Hematopoietic multipotent progenitor cell (in vitro differentiated cells): ENCODE measurements around the gene GPX5. TPM values are rescaled to one million over a fixed set of nuclear protein-coding genes. Genes with fewer than 3 reads are reported as not detected.

Experiments
- DNase-seq, 3 donors: peaks; one replicate each; pipeline ENCODE4 v3.0.0-alpha.2; 2011 to 2015; ENCODE audit warnings: low read depth in 2 of 3, low spot score in 2 of 3
- total RNA-seq: library from RNA; depleted of rRNA; stranded (reverse); fragments of >200 nt; gene quantifications from one replicate; pipeline ENCODE4 v1.2.3, GENCODE V29; 2012

Gene GPX5
- total RNA-seq, 1 donor: not detected

GRCh38 chr6:28553384-28553985, 27.8 kb downstream of the GPX5 start:
- no peak for DNase-seq

- DNase-seq: no peak
These were observed 28.6 kb downstream of the GPX5 start for GRCh38 chr6:28553986-28554881.

GRCh38 chr6:28555136-28555535, 29.5 kb downstream of the GPX5 start:
- DNase-seq: no peak

- no peak for DNase-seq
These were observed 32.9 kb downstream of the GPX5 start for GRCh38 chr6:28558629-28559028.

- DNase-seq: no peak
These were observed 37.9 kb downstream of the GPX5 start for GRCh38 chr6:28563430-28564095.

GRCh38 chr6:28565823-28566526, 40.3 kb downstream of the GPX5 start:
- DNase-seq: no peak

- no peak for DNase-seq
These were observed 41.0 kb downstream of the GPX5 start for GRCh38 chr6:28566527-28567252.

- no peak for DNase-seq
These were observed 41.8 kb downstream of the GPX5 start for GRCh38 chr6:28567506-28567905.

GRCh38 chr6:28568515-28569108, 42.9 kb downstream of the GPX5 start:
- no peak for DNase-seq

- DNase-seq: no peak
These were observed 44.1 kb downstream of the GPX5 start for GRCh38 chr6:28569748-28570147.

- peak in 1 of 3 donors; percentile 47 for DNase-seq
These were observed 54.8 kb downstream of the GPX5 start for GRCh38 chr6:28580475-28580874.

GRCh38 chr6:28583463-28583862, 57.8 kb downstream of the GPX5 start:
- no peak for DNase-seq

Other genes starting within 250 kb of the GPX5 start
- gene PGBD1, start 244.3 kb upstream of the GPX5 start, total RNA-seq: 4.6 TPM
- gene ZSCAN31, start 189.7 kb upstream of the GPX5 start, total RNA-seq: 7.5 TPM
- gene ZKSCAN3, start 175.9 kb upstream of the GPX5 start, total RNA-seq: 6.2 TPM
- gene ZSCAN12, start 126.1 kb upstream of the GPX5 start, total RNA-seq: 3.5 TPM
- 2.2 TPM for gene ZSCAN23, start 82.4 kb upstream of the GPX5 start, total RNA-seq
- not detected for gene GPX6, start 10.1 kb upstream of the GPX5 start, total RNA-seq